Measurements from ENCODE around the gene SLC29A2.
A peak's percentile ranks its signal among the peaks of the same experiment; 100 is the strongest.

DNA sequence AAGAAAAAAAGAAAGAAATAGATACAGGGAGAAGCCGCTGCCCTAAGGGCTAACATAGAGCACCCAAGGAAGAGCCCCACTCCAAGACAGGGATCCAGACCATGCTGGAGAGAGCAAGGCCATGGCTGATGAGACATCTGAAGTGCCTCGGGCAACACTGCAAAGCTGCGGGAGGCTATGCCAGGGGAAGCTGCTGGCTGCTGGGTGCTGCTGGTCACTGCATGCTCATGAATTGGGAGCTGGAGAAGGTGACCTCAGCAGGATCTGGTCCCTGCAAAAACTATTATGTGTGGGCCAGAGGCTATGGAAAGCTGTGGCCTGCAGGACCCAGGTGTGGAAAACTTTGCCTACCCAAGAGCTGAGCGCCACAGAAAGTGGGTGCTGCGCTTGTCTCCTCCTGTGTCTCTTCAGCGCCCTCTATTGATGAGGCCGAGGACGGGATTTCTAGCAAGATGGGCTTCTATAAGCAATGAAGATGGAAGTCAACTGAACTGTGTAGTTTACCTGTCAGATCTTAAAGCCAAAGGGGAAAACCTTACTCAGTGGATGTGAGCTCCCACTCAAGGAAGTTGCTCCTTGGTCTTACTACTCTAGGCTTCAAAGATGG, 17.3 kb upstream of the SLC29A2 start:
- TF ChIP-seq POLR2A (IDR thresholded peaks at IDR 0.05) (no peak), CTCF (IDR thresholded peaks at IDR 0.05) (peak; percentile 66 to 79 (median 67)), EP300 (IDR thresholded peaks at IDR 0.05; ENCODE audit: low read depth) (no peak), POLR2AphosphoS5 (IDR thresholded peaks at IDR 0.05) (no peak)

All from transverse colon (tissue), 4 donors.